Heart left ventricle (tissue), 16 donors: ENCODE measurements around the gene IGSF8. TPM values are rescaled to one million over a fixed set of nuclear protein-coding genes. Genes with fewer than 3 reads are reported as not detected.

Experiments
- ATAC-seq, 4 donors: fragments of 200-7000 bp; cut with Tn5 transposase; one replicate each; pipeline ENCODE4 v1.9.1; 2020 to 2022; ENCODE audit warnings: moderate library complexity in 4 of 4, mild to moderate bottlenecking in 3 of 4, moderate number of reproducible peaks in 1 of 4
- DNase-seq, 5 donors: peaks; one replicate each; pipeline ENCODE4 v3.0.0-alpha.2; 2020
- H3K27ac ChIP-seq, 12 donors: fragments of 200-600 bp; sonication (generic) in 4 of 12; one replicate each; pipeline versions ENCODE4 v1.5.0 to v1.8.0; 2016 to 2022; ENCODE audit warnings: mild to moderate bottlenecking in 2 of 12
- H3K27me3 ChIP-seq, 9 donors: fragments of 200-600 bp; sonication (generic) in 2 of 9; one replicate each; pipeline versions ENCODE4 v1.5.1 to v1.8.0; 2016 to 2022; ENCODE audit warnings: mild to moderate bottlenecking in 3 of 9
- H3K36me3 ChIP-seq, 9 donors: fragments of 200-600 bp; sonication (generic) in 2 of 9; one replicate each; pipeline versions ENCODE4 v1.5.0 to v1.8.0; 2018 to 2022; ENCODE audit warnings: mild to moderate bottlenecking in 2 of 9
- H3K4me1 ChIP-seq, 12 donors: fragments of 200-600 bp; sonication (generic) in 4 of 12; one replicate each; pipeline versions ENCODE4 v1.5.0 to v1.8.0; 2016 to 2022; ENCODE audit warnings: mild to moderate bottlenecking in 3 of 12
- H3K4me3 ChIP-seq, 12 donors: fragments of 200-600 bp; sonication (generic) in 4 of 12; one replicate each; pipeline versions ENCODE4 v1.5.0 to v1.8.0; 2017 to 2022; ENCODE audit warnings: mild to moderate bottlenecking in 9 of 12, moderate library complexity in 4 of 12
- H3K9me3 ChIP-seq, 12 donors: fragments of 200-600 bp; sonication (generic) in 4 of 12; one replicate each; pipeline versions ENCODE4 v1.5.0 to v1.8.0; 2016 to 2022; ENCODE audit warnings: mild to moderate bottlenecking in 1 of 12
- CTCF ChIP-seq, 12 donors: fragments of 200-600 bp; sonication (generic) in 4 of 12; IDR thresholded peaks; one replicate each; pipeline versions ENCODE4 v1.5.0 to v1.8.0; 2018 to 2022; ENCODE audit warnings: antibody characterized with exemption in 12 of 12, mild to moderate bottlenecking in 5 of 12
- POLR2A ChIP-seq, 2 donors: fragments of 450-650 bp; IDR thresholded peaks; one replicate each; pipeline ENCODE4 v1.6.1; 2017; ENCODE audit warnings: antibody characterized with exemption in 2 of 2, mild to moderate bottlenecking in 2 of 2, moderate library complexity in 2 of 2
- WGBS, 4 donors: extraction: QIAGEN DNeasy Blood & Tissue Kit in 2 of 4; methylation state at CpG; one replicate each; pipeline versions ENCODE4 v1.1.5 to v1.1.7; 2013 to 2018; 5-methylcytosine and 5-hydroxymethylcytosine counted together
- intact Hi-C, 10 donors: fragments of 100-400 bp; cut with DNase I; formaldehyde crosslinking; loops; one replicate each; pipeline versions ENCODE4 v1.11.1 to v1.14.2; 2022
- polyA plus RNA-seq, 2 donors: library from polyadenylated mRNA; stranded (reverse); fragments of 200-250 nt; gene quantifications; one replicate each; pipeline ENCODE4 v1.2.3, GENCODE V29; 2013
- total RNA-seq, 9 donors: library from RNA; depleted of rRNA in 2 of 9; stranded (reverse); fragments of >200 nt in 2 of 9; fragmentation: NEBNext Ultra II Directional in 3 of 9; extraction: Animal tissue kit (Norgen Biotek cat#: 25700) in 3 of 9; gene quantifications; one replicate each; pipeline versions ENCODE4 v1.1.0 to v1.2.4, GENCODE V29; 2016 to 2023
- donor health status: ischemic (EF 13 %, LVEDD 7.1; RV severe dilation, severe dysfunction).
- donor health status: healthy with polysubstance abuse.
- donor health status: DM: no; HTN: yes; CAD: no.
- donor health status: DM: no; HTN: no; CAD: no.
- donor health status: ischemic (EF 25% LVEDD 6.9; RV normal size, moderate dysfunction).
- donor health status: ischemic (EF 25% LVEDD 5.7; RV mildly dilated, moderate dysfunction).
- donor health status: healthy.
- donor health status: DM: yes; HTN: yes; CAD: no.
- donor health status: ischemic (EF 35%, LVEDD 5.7; RV mildly dilated, moderate dysfunction).
- donor health status: nonischemic (EF 11% LVEDD 7.7; RV severe dilation, severe dysfunction).
- donor health status: DM: yes; HTN: yes; CAD: no.
- donor health status: PGD.
- donor health status: ischemic (EF 29% LVEDD 5.4; RV normal size, mild dysfunction).
- donor health status: nonischemic (EF 23%, LVEDD 6.1; RV moderate dilation, normal function).

The IGSF8 gene
- total and polyA plus RNA-seq, 11 donors, result 15.0 to 49.3 (median 24.8) TPM

- WGBS, 4 donors, result 16 to 23% (median 18%) methylated on average over 14 of the region's 14 CpGs
- Histone ChIP-seq H3K4me1 (peaks cover 0 to 27% (median 4%) of the 10 kb centered on the region in 12 donors), H3K36me3 (no peaks in the 10 kb centered on the region), H3K4me3 (no peak within 1 kb of the TSS), H3K27ac (no peak within 1 kb of the TSS), H3K9me3 (no peaks in the 10 kb centered on the region), H3K27me3 (peaks cover 0 to 70% (median 32%) of the 10 kb centered on the region in 9 donors)
- no peak for TF ChIP-seq CTCF (IDR thresholded peaks at IDR 0.05)
- TF ChIP-seq POLR2A (IDR thresholded peaks at IDR 0.05), result no peak
- intact Hi-C loops, result loop anchor here in 4 of 10 donors (5.0 to 10.0 kb wide), 2 partner anchors 34 to 293 kb away; no protein-coding TSS in a partner anchor
- no peak for DNase-seq
- no peak for ATAC-seq
Observed at GRCh38 chr1:160081261-160081936, 17.0 kb downstream of the IGSF8 start, which contains the start of gene KCNJ9. TSS of gene KCNJ9 (plus strand) at chr1:160081538. CDS start at chr1:160084031, 2,493 bp downstream.

- no peak overlapping the region for H3K4me3 ChIP-seq
- H3K36me3 ChIP-seq, result no peaks in the 10 kb centered on the region
- intact Hi-C loops, result loop anchor here in 4 of 10 donors (5.0 to 10.0 kb wide), 2 partner anchors 33 to 294 kb away; no protein-coding TSS in a partner anchor
- H3K9me3 ChIP-seq, result no peaks in the 10 kb centered on the region
- H3K27ac ChIP-seq, result no peak overlapping the region
- WGBS, 4 donors, result 61 to 67% (median 63%) methylated on average over 6 of the region's 6 CpGs
- TF ChIP-seq CTCF (IDR thresholded peaks at IDR 0.05) (no peak), POLR2A (IDR thresholded peaks at IDR 0.05) (no peak)
- no peak for DNase-seq
- peaks cover 0 to 35% (median 4%) of the 10 kb centered on the region in 12 donors for H3K4me1 ChIP-seq
- ATAC-seq, result no peak
- H3K27me3 ChIP-seq, result peaks cover 0 to 71% (median 32%) of the 10 kb centered on the region in 9 donors
Observed at GRCh38 chr1:160080381-160081100, 17.9 kb downstream of the IGSF8 start.

- ATAC-seq (no peak), DNase-seq (no peak)
- peaks cover 0 to 45% (median 4%) of the 10 kb centered on the region in 12 donors for H3K4me1 ChIP-seq
- H3K27ac ChIP-seq, result no peak overlapping the region
- H3K4me3 ChIP-seq, result no peak overlapping the region
- peaks cover 0 to 69% (median 32%) of the 10 kb centered on the region in 9 donors for H3K27me3 ChIP-seq
- no peak for TF ChIP-seq POLR2A (IDR thresholded peaks at IDR 0.05)
- no peak for TF ChIP-seq CTCF (IDR thresholded peaks at IDR 0.05)
- H3K36me3 ChIP-seq, result no peaks in the 10 kb centered on the region
- WGBS, 4 donors, result 69 to 74% (median 72%) methylated on average over 4 of the region's 4 CpGs
- no peaks in the 10 kb centered on the region for H3K9me3 ChIP-seq
- intact Hi-C loops, result no loop called here
Observed at GRCh38 chr1:160079448-160079847, 19.0 kb downstream of the IGSF8 start.
